ENCODE data around the gene FAM114A1. TPM values are rescaled to one million over a fixed set of nuclear protein-coding genes. Genes with fewer than 3 reads are reported as not detected.

Gene FAM114A1
- total and polyA plus RNA-seq, 2 of the 4 experiments (the other 2 are of a cell fraction) = 135 to 649 TPM

DNA sequence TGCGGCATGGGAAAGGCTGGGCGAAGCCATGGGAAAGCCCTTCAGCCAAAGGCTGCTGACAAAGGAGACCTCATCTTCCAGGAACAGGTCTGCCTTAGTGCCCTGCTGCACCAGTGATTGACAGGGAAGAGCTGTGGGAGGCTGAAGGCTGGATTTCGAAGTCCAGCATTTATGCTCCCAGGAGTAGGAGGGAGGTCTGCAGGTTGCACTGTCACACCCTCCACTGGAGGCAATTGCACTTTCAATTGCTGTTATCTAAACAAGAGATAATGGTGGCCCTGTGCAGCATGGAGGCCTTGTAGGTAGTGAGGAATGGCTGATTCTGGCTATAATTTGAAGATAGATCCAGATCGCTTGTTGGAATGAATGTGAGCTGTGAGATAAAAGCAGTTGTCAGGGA, 43.7 kb downstream of the FAM114A1 start:
- Histone ChIP-seq H3K36me3 (ENCODE audit: control insufficient read depth, insufficient read depth, low read length) (peaks cover 77% of the 10 kb centered on the region), H4K8ac (ENCODE audit: low read depth in 2 of 2, low read length in 2 of 2) (no peak overlapping the region), H3K27ac (ENCODE audit: insufficient read depth, low read length) (no peak overlapping the region), H2BK120ac (ENCODE audit: low read depth, low read length) (no peak overlapping the region), H2BK20ac (ENCODE audit: low read depth, low read length) (no peak overlapping the region), H3K9me3 (ENCODE audit: control insufficient read depth, insufficient read depth, low read length) (no peaks in the 10 kb centered on the region), H3K4me1 (ENCODE audit: control insufficient read depth, insufficient read depth, low read length) (0 out of 2 replicates have a peak, but pooled peaks cover 2% of the 10 kb centered on the region), H3K18ac (ENCODE audit: low read depth, low read length) (no peak overlapping the region), H3K9ac (ENCODE audit: low read depth, low read length) (no peak overlapping the region), H4K20me1 (ENCODE audit: insufficient read depth, low read length) (0 out of 2 replicates have a peak, but pooled peaks cover 7% of the 10 kb centered on the region), H4K91ac (ENCODE audit: insufficient read depth, low read depth, low read length) (no peak overlapping the region), H3K9me1 (ENCODE audit: insufficient read depth, low read length) (peaks cover 14% of the 10 kb centered on the region), H2AK9ac (replicated peaks; ENCODE audit: low read depth, low read length, poor library complexity) (no peak overlapping the region), H2AFZ (replicated peaks; ENCODE audit: low read length, poor library complexity) (no peak overlapping the region), H2AK5ac (ENCODE audit: low read depth, low read length) (no peak overlapping the region), H3K79me1 (ENCODE audit: low read depth in 1 of 2, low read length in 2 of 2) (peaks cover 39 to 45% of the 10 kb centered on the region in 2 experiments), H3K4me3 (ENCODE audit: insufficient read depth, low read depth, low read length) (no peak overlapping the region), H3K4ac (ENCODE audit: low read depth, low read length) (no peak overlapping the region), H3K14ac (replicated peaks; ENCODE audit: low read depth, low read length) (no peak overlapping the region), H2BK15ac (ENCODE audit: low read depth, low read length) (no peak overlapping the region), H2BK5ac (ENCODE audit: low read depth, low read length, poor library complexity, severe bottlenecking) (no peak overlapping the region), H3K27me3 (ENCODE audit: control insufficient read depth, insufficient read depth, low read length) (no peaks in the 10 kb centered on the region), H3K23ac (ENCODE audit: low read depth, low read length) (no peak overlapping the region), H4K5ac (ENCODE audit: low read depth, low read length) (no peak overlapping the region), H3K56ac (ENCODE audit: extremely low read depth, insufficient read depth, low read length) (no peak overlapping the region), H3K4me2 (ENCODE audit: low read depth, low read length) (no peak overlapping the region)
- TF ChIP-seq SMC3 (IDR thresholded peaks at IDR 0.05; ENCODE audit: low read depth, low read length) (no peak), MAFK (IDR thresholded peaks at IDR 0.05; ENCODE audit: low read depth, low read length) (no peak), BHLHE40 (IDR thresholded peaks at IDR 0.05; ENCODE audit: low read depth, low read length) (no peak), CHD1 (IDR thresholded peaks at IDR 0.05; ENCODE audit: low read depth, low read length) (no peak), RFX5 (IDR thresholded peaks at IDR 0.05; ENCODE audit: low read depth, low read length) (no peak), MAZ (IDR thresholded peaks at IDR 0.05; ENCODE audit: borderline replicate concordance, low read depth, low read length) (no peak), POLR2A (IDR thresholded peaks at IDR 0.05; ENCODE audit: low read depth, low read length) (no peak), CEBPB (IDR thresholded peaks at IDR 0.05; ENCODE audit: low read depth, low read length) (no peak), USF2 (IDR thresholded peaks at IDR 0.05; ENCODE audit: low read depth, low read length) (no peak), FOS (IDR thresholded peaks at IDR 0.05; ENCODE audit: low read depth, low read length) (no peak), NFE2L2 (IDR thresholded peaks at IDR 0.05; ENCODE audit: low read depth, low read length) (no peak), RCOR1 (IDR thresholded peaks at IDR 0.05; ENCODE audit: insufficient replicate concordance, low read length) (no peak), MXI1 (IDR thresholded peaks at IDR 0.05; ENCODE audit: borderline replicate concordance, low read depth, low read length) (no peak), RAD21 (IDR thresholded peaks at IDR 0.05; ENCODE audit: low read length) (no peak), ELK1 (IDR thresholded peaks at IDR 0.05; ENCODE audit: borderline replicate concordance, low read depth, low read length) (no peak)
- TF ChIP-seq, protein P1, sequence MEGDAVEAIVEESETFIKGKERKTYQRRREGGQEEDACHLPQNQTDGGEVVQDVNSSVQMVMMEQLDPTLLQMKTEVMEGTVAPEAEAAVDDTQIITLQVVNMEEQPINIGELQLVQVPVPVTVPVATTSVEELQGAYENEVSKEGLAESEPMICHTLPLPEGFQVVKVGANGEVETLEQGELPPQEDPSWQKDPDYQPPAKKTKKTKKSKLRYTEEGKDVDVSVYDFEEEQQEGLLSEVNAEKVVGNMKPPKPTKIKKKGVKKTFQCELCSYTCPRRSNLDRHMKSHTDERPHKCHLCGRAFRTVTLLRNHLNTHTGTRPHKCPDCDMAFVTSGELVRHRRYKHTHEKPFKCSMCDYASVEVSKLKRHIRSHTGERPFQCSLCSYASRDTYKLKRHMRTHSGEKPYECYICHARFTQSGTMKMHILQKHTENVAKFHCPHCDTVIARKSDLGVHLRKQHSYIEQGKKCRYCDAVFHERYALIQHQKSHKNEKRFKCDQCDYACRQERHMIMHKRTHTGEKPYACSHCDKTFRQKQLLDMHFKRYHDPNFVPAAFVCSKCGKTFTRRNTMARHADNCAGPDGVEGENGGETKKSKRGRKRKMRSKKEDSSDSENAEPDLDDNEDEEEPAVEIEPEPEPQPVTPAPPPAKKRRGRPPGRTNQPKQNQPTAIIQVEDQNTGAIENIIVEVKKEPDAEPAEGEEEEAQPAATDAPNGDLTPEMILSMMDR (conservative IDR thresholded peaks at IDR 0.05; ENCODE audit: low read depth, low read length) = no peak
- DNase-seq (no peak), ATAC-seq (ENCODE audit: low read depth) (no peak)
- no TSS peak for BruUV-seq (replicated peaks)
- CTCF ChIA-PET = no interaction called here
- in situ Hi-C loops (cut with MboI; ENCODE audit: low sequenced_read_pairs) (no loop called here), dilution Hi-C loops (cut with HindIII; ENCODE audit: low sequenced_read_pairs, unreplicated experiment) (no loop called here), intact Hi-C loops (cut with micrococcal nuclease) (no loop called here)
- WGBS, 2 experiments (ENCODE audit: extremely low coverage in 2 of 2, insufficient read length in 1 of 2) = 100% methylated on average over 2 of the region's 4 CpGs; no CpG with 5 or more reads in 1 of the 2 experiments
- POLR2A ChIA-PET (ENCODE audit: unreplicated experiment) = no interaction called here
